RPMI7951 (cell line): ENCODE results near the gene MRPL11. TPM values are rescaled to one million over a fixed set of nuclear protein-coding genes. Genes with fewer than 3 reads are reported as not detected.
"Not testable (repeated sequence)": the region's sequence is repeated elsewhere in the genome, so short reads cannot be mapped to it uniquely, and the experiment has no call there.

Experiments
- DNase-seq: peaks from one replicate; pipeline ENCODE4 v3.0.0-alpha.2; 2012; ENCODE audit warnings: low read depth
- total RNA-seq: library from RNA; depleted of rRNA; stranded (reverse); fragments of >200 nt; shearing (Covaris generic); gene quantifications from 2 replicates; pipeline ENCODE4 v1.2.3, GENCODE V29; 2014

The MRPL11 gene
- total RNA-seq, 1 experiment from 2014 or later, result 74.4 TPM

DNA sequence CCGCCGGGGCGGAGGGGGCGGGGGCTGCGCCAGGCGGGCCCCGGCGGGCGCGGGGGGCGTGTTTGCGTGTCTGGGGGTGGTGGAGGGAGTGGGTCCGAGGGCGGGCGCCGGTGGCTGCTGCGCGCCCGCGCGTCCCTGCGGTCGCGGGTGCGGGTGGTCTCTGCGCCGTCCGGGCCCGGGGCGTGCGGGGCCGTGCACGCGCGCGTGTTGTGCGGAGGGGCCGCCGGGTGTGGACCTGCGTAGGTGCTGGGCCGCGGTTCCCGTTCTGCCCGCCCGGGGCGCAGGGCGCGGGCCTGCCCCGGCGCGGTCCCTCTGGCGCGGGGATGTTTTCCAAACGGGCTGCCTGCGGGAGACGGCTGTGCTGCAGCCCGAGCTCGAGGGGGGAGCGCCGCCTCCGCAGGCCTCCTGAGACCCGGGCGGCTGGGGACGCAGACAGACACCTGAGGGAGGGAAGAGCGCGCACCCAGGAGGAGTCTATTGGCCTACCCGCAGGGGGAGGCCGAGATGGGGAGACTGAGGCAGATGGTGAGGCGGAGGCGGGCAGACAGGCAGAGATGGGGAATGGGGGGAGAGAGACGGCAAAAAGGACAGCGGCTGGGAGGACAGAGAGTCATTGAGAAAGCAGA is 28.5 kb upstream of the MRPL11 start:
- DNase-seq, result peak; percentile 38

DNA sequence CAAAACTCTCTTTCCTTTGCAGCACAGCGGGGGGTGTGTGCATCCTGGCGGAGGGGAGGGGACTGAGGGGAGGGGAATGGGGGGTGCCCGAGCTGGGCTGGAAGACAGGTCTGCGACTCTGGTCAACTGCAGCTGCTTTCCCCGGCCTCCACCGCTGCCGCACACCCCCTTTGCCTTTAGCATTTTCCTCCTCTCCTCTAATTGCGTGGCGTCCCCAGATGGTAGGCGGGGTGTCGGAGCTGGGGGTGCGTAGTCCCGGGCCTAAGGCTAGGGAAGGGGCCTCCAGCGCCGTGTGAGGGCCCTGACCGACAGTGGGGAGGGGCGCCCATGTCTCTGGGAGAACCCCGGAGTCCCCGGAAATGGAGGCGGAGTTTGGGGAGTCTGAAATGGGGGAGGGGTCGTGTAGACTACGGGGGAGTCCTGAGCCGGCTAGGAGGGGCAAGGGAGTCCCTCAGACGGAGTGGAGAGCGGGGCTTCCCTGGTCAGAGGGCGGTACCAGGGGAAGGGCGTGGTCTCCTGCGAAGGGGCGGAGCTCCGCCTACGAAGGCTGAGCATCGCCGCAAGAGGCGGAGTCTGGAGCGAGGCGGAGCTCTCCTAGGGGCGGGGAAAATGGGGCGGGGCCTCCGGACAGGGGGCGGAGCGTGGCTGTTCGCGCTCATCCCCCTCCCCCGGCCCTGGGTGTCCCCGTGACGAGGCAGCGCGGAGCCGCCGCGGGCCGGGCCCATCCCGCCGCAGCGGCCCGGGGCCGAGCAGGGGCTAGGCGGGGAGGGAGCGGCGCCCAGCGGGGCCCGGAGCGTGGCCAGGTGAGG is 27.8 kb upstream of the MRPL11 start, which contains the start of gene PELI3:
TSS of gene PELI3 (plus strand) at position 681 of the 809 bp plus-strand sequence. CDS start 1,224 bp downstream, outside the sequence.
- peak; percentile 84 for DNase-seq

DNA sequence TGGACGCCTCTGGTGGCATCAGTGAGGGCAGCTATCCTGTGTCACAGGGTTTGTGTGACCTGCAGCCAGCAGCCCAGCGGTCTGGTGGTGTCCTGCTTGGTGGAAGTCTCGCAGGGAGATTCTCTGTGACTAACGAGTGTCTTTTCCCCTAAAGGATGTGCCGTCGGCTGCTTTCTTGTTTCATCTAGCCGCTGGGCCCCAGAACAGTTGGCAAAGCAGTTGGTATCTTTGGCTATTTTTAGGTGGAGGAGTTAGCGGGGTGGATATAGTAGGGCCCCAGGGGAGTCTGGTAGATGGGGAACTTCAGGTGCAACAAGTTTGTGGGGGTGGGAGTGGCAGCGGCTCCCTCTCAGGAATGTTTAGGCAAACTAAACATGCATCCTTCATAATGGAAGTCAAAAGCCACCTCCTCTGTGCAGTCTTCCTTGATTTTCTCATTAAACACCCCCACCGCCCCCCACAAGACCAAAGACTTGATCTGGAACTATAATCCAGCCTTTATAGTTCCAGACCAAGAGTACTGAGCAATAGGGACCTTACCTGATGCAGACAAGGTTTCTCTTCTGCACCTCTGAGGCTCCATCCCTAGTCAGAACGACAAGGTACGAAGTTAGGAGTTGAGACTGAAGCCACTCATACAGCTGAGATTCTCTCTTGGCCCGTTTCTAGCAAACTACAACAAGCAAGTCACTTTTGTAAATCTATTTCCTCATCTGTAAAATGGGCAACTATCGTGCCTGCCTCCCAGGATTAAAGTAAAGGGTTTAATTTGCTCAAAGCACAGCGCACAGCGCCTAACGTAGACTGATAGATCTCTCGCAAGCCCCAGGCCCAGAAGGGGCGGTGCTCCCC is 27.0 kb upstream of the MRPL11 start:
- no peak for DNase-seq

DNA sequence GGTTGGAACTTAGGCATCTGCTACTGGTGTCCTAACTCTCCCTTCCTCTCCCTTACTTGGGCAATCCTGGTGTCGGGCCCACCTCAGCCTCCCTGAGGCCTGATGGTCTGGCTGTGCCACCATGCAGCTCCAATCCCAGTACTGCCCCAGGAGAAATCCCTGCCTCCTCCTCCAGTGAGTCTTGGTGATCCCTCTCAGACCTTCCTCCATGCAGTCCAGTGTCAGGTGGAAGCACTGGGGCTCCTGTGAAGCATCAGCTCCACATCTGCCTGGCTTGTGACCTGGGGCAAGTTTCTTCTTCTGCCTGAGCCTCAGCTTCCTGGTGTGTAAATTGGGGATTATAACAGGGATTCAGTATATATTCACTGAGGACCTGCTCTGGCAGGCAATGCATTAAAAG is 26.3 kb upstream of the MRPL11 start:
- no peak for DNase-seq

- not testable (repeated sequence) for DNase-seq
Observed at GRCh38 chr11:66464116-66464515, 25.5 kb upstream of the MRPL11 start.

DNA sequence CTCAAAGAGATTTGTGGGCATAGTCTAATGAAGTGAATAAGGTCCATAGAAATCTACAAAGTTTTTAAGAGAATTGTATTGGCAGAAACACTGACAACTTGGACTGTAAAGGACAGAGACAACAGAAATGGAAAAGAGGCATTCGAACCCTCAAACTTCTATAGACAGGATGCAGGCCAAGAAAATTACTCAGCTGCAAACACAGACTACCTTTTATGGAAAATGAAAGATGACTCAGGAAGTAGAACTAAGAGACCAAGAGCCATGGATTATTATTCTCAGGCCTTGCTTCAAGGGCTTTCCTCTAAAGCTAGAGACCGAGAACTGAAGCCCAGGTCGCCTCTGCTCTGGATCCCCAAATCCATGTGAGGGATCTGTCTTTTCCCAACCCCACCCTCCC is 24.3 kb upstream of the MRPL11 start:
- DNase-seq, result no peak

GRCh38 chr11:66462010-66462409 is 23.4 kb upstream of the MRPL11 start:
- no peak for DNase-seq

GRCh38 chr11:66459138-66459778 is 20.6 kb upstream of the MRPL11 start:
- peak; percentile 42 for DNase-seq

DNA sequence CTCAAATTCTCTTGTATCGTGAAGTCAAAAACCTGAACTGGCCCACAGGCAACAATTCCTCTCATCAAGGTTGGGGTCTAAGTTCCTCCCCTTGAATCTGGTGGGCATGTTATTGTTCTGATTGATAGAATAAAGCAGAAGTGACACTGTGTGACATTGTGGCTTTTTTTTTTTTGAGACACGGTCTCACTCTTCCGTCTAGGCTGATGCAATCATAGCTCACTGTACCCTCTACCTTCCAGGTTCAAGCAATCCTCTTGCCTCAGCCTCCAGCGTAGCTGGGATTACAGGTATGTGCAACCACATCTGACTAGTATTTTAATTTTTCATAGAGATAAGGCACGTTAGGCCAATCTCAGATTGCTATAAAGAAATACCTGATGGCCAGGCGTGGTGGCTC is 19.2 kb upstream of the MRPL11 start:
- DNase-seq, result no peak

DNA sequence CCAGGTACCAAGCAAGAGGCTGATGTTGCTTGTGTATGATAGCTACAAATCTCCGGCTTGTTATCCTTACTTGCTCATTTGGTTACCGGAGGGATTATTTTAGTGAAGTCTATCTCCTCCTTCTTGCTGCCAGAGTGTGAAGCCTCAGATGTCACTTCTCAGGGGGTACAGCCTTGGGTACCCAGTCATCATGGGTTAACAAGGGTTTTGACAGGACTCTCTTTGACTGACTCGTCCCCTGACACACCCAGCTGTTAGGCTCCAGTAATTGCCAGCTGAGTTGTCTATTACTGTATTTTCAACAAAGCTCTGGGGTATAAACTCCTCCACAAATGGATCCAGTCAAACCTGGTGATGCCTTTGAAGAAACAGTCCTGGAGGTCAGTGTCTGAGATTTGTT is 16.2 kb upstream of the MRPL11 start:
- DNase-seq, result no peak

DNA sequence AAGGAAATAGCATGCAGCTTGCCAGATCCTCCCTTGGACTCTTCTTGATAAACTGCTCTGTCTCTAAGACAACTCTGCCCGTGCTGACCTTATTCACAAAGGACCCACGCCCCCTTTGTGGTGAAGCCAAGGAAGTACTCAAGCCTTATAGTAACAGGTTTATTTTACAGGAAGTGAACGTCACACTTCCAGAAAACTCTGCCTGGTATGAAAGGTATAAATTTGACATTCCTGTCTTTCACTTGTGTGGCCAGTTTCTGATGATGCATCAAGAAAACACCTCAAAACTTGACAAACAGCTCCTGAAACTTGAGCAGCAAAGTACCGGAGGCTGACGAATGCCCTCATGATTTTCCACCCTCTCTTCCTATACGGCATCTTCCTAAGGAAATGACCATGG is 15.6 kb upstream of the MRPL11 start:
- no peak for DNase-seq

DNA sequence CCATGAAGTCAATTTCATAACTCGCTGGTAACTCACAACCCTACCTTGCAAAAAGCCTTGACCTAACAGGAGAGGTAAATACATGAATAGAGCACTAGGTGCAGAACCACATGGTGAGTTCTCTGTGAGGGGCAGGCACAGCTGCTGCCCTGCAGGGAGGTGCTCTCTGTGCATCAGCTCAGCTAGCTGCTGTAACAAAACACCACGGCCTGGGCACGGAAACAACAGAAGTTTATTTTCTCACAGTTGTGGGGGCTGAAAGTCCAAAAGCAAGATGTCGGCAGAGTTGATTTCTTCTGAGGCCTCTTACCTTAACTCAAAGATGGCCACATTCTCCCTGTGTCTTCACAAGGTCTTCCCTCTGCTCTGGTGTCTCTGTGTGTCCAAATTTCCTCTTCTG is 13.0 kb upstream of the MRPL11 start:
- DNase-seq, result no peak

- DNase-seq, result no peak
Observed at GRCh38 chr11:66450560-66450959, 11.9 kb upstream of the MRPL11 start.

- DNase-seq, result no peak
Observed at GRCh38 chr11:66448523-66448922, 9.9 kb upstream of the MRPL11 start.

- DNase-seq, result no peak
Observed at GRCh38 chr11:66447012-66447411, 8.4 kb upstream of the MRPL11 start.

GRCh38 chr11:66443602-66444001 is 5.0 kb upstream of the MRPL11 start:
- peak; percentile 85 for DNase-seq

DNA sequence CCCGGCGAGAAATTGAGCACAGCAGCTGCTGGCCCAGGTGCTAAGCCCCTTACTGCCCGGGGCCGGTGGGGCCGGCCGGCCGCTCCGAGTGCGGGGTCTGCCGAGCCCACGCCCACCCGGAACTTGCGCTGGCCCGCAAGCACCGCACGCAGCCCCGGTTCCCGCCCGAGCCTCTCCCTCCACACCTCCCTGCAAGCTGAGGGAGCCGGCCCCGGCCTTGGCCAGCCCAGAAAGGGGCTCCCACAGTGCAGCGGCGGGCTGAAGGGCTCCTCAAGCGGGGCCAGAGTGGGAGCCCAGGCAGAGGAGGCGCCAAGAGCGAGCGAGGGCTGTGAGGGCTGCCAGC is 2.3 kb upstream of the MRPL11 start:
- DNase-seq, result not testable (repeated sequence)

- DNase-seq, result not testable (repeated sequence)
Observed at GRCh38 chr11:66440101-66440939, 1.7 kb upstream of the MRPL11 start.

DNA sequence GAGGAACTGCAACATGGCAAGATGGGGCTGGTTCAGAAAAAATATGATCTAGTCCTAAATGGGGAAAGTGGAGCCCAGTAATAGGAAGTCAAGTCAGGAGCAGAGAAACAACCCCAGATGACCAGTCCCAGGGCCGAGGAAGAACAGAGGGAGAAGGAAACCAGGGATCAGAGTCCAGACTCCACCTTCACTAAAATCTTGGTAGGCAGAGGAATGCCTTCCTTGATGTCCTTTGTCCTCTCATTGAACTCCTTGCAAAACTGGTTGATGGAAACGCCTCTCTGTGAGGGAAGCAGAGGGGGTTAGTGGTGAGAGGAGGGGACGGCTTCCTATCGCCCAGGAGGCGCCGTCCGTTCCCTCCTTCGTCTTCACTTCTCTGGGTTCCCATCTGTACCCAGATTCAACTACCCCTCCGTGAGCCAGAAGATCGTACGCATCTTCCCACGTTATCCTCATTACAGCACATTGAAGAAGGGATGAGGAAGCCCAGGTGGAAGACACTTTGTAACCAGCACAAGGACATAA is 607 bp downstream of the MRPL11 start:
- no peak for DNase-seq

- DNase-seq, result no peak
Observed at GRCh38 chr11:66432597-66432996, 6.1 kb downstream of the MRPL11 start.

DNA sequence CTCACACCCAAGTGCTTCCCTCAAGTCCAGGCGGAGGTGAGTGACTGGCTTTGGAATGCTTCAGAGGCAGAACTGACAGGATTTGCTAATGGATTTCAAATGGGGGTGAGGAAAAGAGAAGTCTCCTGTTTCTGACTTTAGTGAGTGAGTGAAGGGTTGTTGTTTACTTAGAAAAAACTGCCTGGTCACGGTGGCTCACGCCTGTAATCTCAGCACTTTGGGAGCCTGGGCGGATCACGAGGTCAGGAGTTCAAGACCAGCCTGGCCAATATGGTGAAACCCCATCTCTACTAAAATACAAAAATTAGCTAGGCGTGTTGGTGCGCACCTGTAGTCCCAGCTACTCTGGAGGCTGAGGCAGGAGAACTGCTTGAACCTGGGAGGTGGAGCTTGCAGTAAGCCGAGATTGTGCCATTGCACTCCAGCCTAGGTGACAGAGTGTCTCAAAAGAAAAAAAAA is 6.7 kb downstream of the MRPL11 start:
- DNase-seq, result not testable (repeated sequence)
